IMR-90 (cell line): ENCODE measurements around the gene TRAF4. TPM values are rescaled to one million over a fixed set of nuclear protein-coding genes. Genes with fewer than 3 reads are reported as not detected.
A peak's percentile ranks its signal among the peaks of the same experiment; 100 is the strongest.

Source experiments
- ATAC-seq: fragments of 200-7000 bp; cut with Tn5 transposase; 2 replicates; pipeline ENCODE4 v1.9.1; 2020; ENCODE audit warnings: low read depth, mild to moderate bottlenecking, moderate library complexity
- BruUV-seq: library from RNA; stranded (reverse); fragments of 400-500 nt; replicated peaks from 2 replicates; lab custom pipeline; 2021; lab: Mats Ljungman, UMichigan
- CTCF ChIA-PET: fragments of 300-600 bp; formaldehyde crosslinking; extraction: SDS; loops from one replicate; lab custom pipeline; 2021; ENCODE audit warnings: antibody characterized with exemption; lab: Yijun Ruan, JAX
- POLR2A ChIA-PET: fragments of 300-600 bp; sonication (Branson Sonifier 250); formaldehyde crosslinking; loops from one replicate; lab custom pipeline; 2022; ENCODE audit warnings: antibody characterized with exemption; ENCODE audit not compliant: unreplicated experiment; lab: Charles Lee
- DNase-seq: peaks from one replicate; pipeline ENCODE4 v3.0.0; 2013
- H2AFZ ChIP-seq: replicated peaks from 2 replicates; pipeline ENCODE3; 2013; ENCODE audit warnings: low read length, mild to moderate bottlenecking; ENCODE audit not compliant: poor library complexity
- H2AK5ac ChIP-seq: 2 replicates; pipeline ENCODE4 v1.6.1; 2013; ENCODE audit warnings: low read depth, low read length, inconsistent platforms
- H2AK9ac ChIP-seq: replicated peaks from 2 replicates; pipeline ENCODE3; 2013; ENCODE audit warnings: mild to moderate bottlenecking, low read depth, low read length, moderate library complexity; ENCODE audit not compliant: poor library complexity
- H2BK120ac ChIP-seq: 2 replicates; pipeline ENCODE4 v1.6.1; 2013; ENCODE audit warnings: low read depth, low read length, inconsistent platforms
- H2BK15ac ChIP-seq: 3 replicates; pipeline ENCODE4 v1.6.1; 2013; ENCODE audit warnings: low read depth, low read length, inconsistent platforms
- H2BK20ac ChIP-seq: 2 replicates; pipeline ENCODE4 v1.6.1; 2013; ENCODE audit warnings: low read depth, mild to moderate bottlenecking, inconsistent platforms, low read length, moderate library complexity
- H2BK5ac ChIP-seq: 2 replicates; pipeline ENCODE4 v1.6.1; 2013; ENCODE audit warnings: mild to moderate bottlenecking, low read depth, low read length, inconsistent platforms; ENCODE audit not compliant: poor library complexity, severe bottlenecking
- H3K14ac ChIP-seq: replicated peaks from 2 replicates; pipeline ENCODE4 v1.6.1; 2013; ENCODE audit warnings: low read depth, low read length, inconsistent platforms
- H3K18ac ChIP-seq: 2 replicates; pipeline ENCODE4 v1.6.1; 2013; ENCODE audit warnings: low read depth, low read length, control low read depth
- H3K23ac ChIP-seq: 2 replicates; pipeline ENCODE4 v1.6.1; 2013; ENCODE audit warnings: low read depth, low read length, inconsistent platforms
- H3K27ac ChIP-seq: 2 replicates; pipeline ENCODE4 v1.5.1; 2013; ENCODE audit warnings: mild to moderate bottlenecking, control low read depth, low read length; ENCODE audit not compliant: insufficient read depth
- H3K27me3 ChIP-seq: 2 replicates; pipeline ENCODE4 v1.6.1; 2013; ENCODE audit warnings: low read length; ENCODE audit not compliant: control insufficient read depth, insufficient read depth
- H3K36me3 ChIP-seq: 2 replicates; pipeline ENCODE4 v1.6.1; 2013; ENCODE audit warnings: low read length, mixed read lengths; ENCODE audit not compliant: control insufficient read depth, insufficient read depth
- H3K4ac ChIP-seq: 2 replicates; pipeline ENCODE4 v1.6.1; 2013; ENCODE audit warnings: low read depth, low read length, inconsistent platforms
- H3K4me1 ChIP-seq: 2 replicates; pipeline ENCODE4 v1.6.1; 2013; ENCODE audit warnings: low read length, mixed read lengths; ENCODE audit not compliant: control insufficient read depth, insufficient read depth
- H3K4me2 ChIP-seq: 2 replicates; pipeline ENCODE4 v1.6.1; 2013; ENCODE audit warnings: low read depth, mild to moderate bottlenecking, control low read depth, low read length, moderate library complexity
- H3K4me3 ChIP-seq: 2 replicates; pipeline ENCODE4 v1.5.1; 2013; ENCODE audit warnings: low read depth, mild to moderate bottlenecking, control low read depth, low read length, moderate library complexity; ENCODE audit not compliant: insufficient read depth
- H3K56ac ChIP-seq: 2 replicates; pipeline ENCODE4 v1.6.1; 2013; ENCODE audit warnings: low read length, inconsistent platforms; ENCODE audit not compliant: insufficient read depth; ENCODE audit errors: extremely low read depth
- H3K79me1 ChIP-seq, 2 experiments: 2 replicates each; pipeline ENCODE4 v1.6.1; 2013; ENCODE audit warnings: low read length in 2 of 2, inconsistent platforms in 1 of 2, low read depth in 1 of 2
- H3K9ac ChIP-seq: 2 replicates; pipeline ENCODE4 v1.6.1; 2013; ENCODE audit warnings: low read depth, low read length, control low read depth
- H3K9me1 ChIP-seq: 2 replicates; pipeline ENCODE4 v1.6.1; 2013; ENCODE audit warnings: low read length, inconsistent platforms; ENCODE audit not compliant: insufficient read depth
- H3K9me3 ChIP-seq: 2 replicates; pipeline ENCODE4 v1.6.1; 2013; ENCODE audit warnings: low read length; ENCODE audit not compliant: control insufficient read depth, insufficient read depth
- H4K20me1 ChIP-seq: 2 replicates; pipeline ENCODE4 v1.6.1; 2013; ENCODE audit warnings: low read length, inconsistent platforms; ENCODE audit not compliant: insufficient read depth
- H4K5ac ChIP-seq: 2 replicates; pipeline ENCODE4 v1.6.1; 2013; ENCODE audit warnings: mild to moderate bottlenecking, low read depth, low read length, control low read depth
- H4K8ac ChIP-seq, 2 experiments: 2 replicates each; pipeline ENCODE4 v1.6.1; 2013; ENCODE audit warnings: low read depth in 2 of 2, low read length in 2 of 2, control low read depth in 1 of 2, inconsistent platforms in 1 of 2
- H4K91ac ChIP-seq: 2 replicates; pipeline ENCODE4 v1.6.1; 2013; ENCODE audit warnings: low read depth, low read length, inconsistent platforms; ENCODE audit not compliant: insufficient read depth
- BHLHE40 ChIP-seq: fragments of 150-350 bp; IDR thresholded peaks from 2 replicates; pipeline ENCODE4 v1.6.1; 2016; ENCODE audit warnings: mild to moderate bottlenecking, low read depth, low read length
- CEBPB ChIP-seq: IDR thresholded peaks from 2 replicates; pipeline ENCODE4 v1.6.1; 2012; ENCODE audit warnings: low read depth, low read length, improper control_type of control experiment
- CHD1 ChIP-seq: IDR thresholded peaks from 2 replicates; pipeline ENCODE4 v1.6.1; 2012; ENCODE audit warnings: low read depth, low read length, improper control_type of control experiment
- FOS ChIP-seq: fragments of 150-350 bp; IDR thresholded peaks from 2 replicates; pipeline ENCODE4 v1.6.1; 2016; ENCODE audit warnings: low read depth, low read length
- MAFK ChIP-seq: IDR thresholded peaks from 2 replicates; pipeline ENCODE4 v1.6.1; 2012; ENCODE audit warnings: low read depth, low read length, improper control_type of control experiment
- MAZ ChIP-seq: IDR thresholded peaks from 2 replicates; pipeline ENCODE4 v1.6.1; 2012; ENCODE audit warnings: low read depth, mild to moderate bottlenecking, low read length, improper control_type of control experiment, moderate library complexity, borderline replicate concordance
- MXI1 ChIP-seq: IDR thresholded peaks from 2 replicates; pipeline ENCODE4 v1.6.1; 2012; ENCODE audit warnings: low read depth, mild to moderate bottlenecking, low read length, moderate library complexity, borderline replicate concordance
- NFE2L2 ChIP-seq: fragments of 150-350 bp; IDR thresholded peaks from 2 replicates; pipeline ENCODE4 v1.6.1; 2016; ENCODE audit warnings: low read depth, mild to moderate bottlenecking, low read length
- POLR2A ChIP-seq: IDR thresholded peaks from 2 replicates; pipeline ENCODE4 v1.6.1; 2012; ENCODE audit warnings: mild to moderate bottlenecking, low read depth, low read length
- RAD21 ChIP-seq: IDR thresholded peaks from 2 replicates; pipeline ENCODE4 v1.6.1; 2012; ENCODE audit warnings: low read length, improper control_type of control experiment
- RCOR1 ChIP-seq: IDR thresholded peaks from 2 replicates; pipeline ENCODE4 v1.6.1; 2012; ENCODE audit warnings: mild to moderate bottlenecking, low read length, improper control_type of control experiment; ENCODE audit not compliant: insufficient replicate concordance
- RFX5 ChIP-seq: IDR thresholded peaks from 2 replicates; pipeline ENCODE4 v1.8.0; 2012; ENCODE audit warnings: low read depth, mild to moderate bottlenecking, low read length, moderate library complexity
- WGBS, 2 experiments: methylation state at CpG; one replicate each; pipeline versions ENCODE4 v1.1.5 to v1.1.7; 2013; ENCODE audit warnings: missing lambda C conversion rate in 2 of 2; ENCODE audit not compliant: insufficient read length in 1 of 2; ENCODE audit errors: extremely low coverage in 2 of 2; 5-methylcytosine and 5-hydroxymethylcytosine counted together
- dilution Hi-C: fragments of 300-500 bp; cut with HindIII; formaldehyde crosslinking; loops from one replicate; pipeline ENCODE4 v1.14.3; 2018; ENCODE audit warnings: low sequenced_read_pairs; ENCODE audit not compliant: unreplicated experiment
- in situ Hi-C: fragments of 300-500 bp; cut with MboI; formaldehyde crosslinking; loops from 3 replicates; pipeline ENCODE4 v1.14.3; 2019; ENCODE audit warnings: low sequenced_read_pairs, inconsistent platforms, mixed read lengths
- intact Hi-C: fragments of 100-400 bp; cut with micrococcal nuclease; formaldehyde crosslinking; loops from 2 replicates; pipeline ENCODE4 v1.10.0; 2022
- polyA plus RNA-seq, 3 experiments: library from polyadenylated mRNA; depleted of rRNA; stranded (reverse); fragments of >200 nt; gene quantifications; 2 replicates each; pipeline ENCODE4 v1.2.3, GENCODE V29; 2012; ENCODE audit warnings: low replicate concordance in 1 of 3
- total RNA-seq: library from RNA; depleted of rRNA; stranded (reverse); fragments of >200 nt; gene quantifications from 2 replicates; pipeline ENCODE4 v1.2.3, GENCODE V29; 2012
- TF ChIP-seq, protein P1 (sequence below): fragments of 150-350 bp; IDR thresholded peaks from 2 replicates; pipeline ENCODE4 v1.6.1; 2017; ENCODE audit warnings: mild to moderate bottlenecking, antibody characterized with exemption, low read length, low read depth
- TF ChIP-seq, protein P2 (sequence below): conservative IDR thresholded peaks from 2 replicates; pipeline ENCODE4 v1.5.1; 2012; ENCODE audit warnings: mild to moderate bottlenecking, low read depth, low read length, improper control_type of control experiment

The TRAF4 gene
- total and polyA plus RNA-seq, 2 of the 4 experiments (the other 2 are of a cell fraction): 36.9 to 63.2 TPM

DNA sequence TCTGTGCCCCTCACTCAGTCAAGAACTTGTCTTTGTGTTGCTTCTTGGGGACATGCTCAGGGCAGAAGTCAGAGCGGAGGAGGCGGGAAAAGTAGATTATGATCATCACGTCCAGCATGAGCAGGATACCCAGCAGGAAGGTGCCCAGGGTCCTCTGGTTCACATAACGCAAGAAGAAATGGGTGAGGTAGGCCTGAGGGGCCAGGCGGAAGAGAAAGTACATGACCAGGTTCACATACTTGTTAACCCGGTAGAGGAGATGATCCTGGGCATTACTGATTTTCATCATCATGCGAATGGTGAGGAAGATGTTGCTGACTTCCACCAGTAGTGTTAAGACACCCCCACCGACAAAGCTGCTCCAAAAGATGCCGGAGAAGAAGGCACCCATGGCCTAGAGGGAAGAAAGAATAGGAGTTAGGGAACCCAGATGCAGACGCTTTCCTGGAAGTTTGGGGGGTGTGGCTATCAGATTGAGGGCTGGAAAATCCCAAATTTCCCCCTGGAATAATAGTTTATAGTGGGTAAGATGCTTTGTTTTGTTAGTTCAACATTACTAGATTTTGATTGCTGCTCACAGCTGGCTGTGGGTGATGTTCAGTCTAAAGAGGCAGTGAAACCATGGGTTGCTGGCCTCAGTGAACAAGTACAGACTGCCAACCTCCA lies 19.2 kb upstream of the TRAF4 start (continued):
- no peak for TF ChIP-seq MAZ

DNA sequence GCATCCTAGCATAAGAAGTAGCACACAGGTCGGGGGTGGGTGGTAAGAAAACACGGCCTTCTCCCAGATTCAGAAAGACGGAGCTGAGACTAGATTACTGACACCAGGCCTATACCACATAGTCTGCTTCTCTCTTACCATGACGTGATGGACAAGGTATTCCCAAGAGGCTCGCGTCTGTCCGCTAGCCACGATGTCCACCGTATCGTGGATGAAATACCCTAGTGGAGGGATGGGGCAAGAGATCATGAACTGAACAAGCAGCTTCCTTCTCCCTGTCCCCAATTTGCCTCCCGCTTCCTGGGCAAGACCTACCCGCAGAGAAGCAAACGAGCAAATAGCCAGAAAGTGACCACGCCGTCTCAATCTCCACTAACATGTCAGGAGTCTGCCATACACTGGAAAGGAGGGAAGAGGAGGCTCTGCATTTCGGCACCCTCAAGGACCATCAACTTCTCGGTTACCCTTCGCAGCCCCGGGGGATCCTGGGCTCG lies 18.6 kb upstream of the TRAF4 start:
- no CpG with 5 or more reads among the region's 20 CpGs for WGBS, 2 experiments
- Histone ChIP-seq H3K9me1 (no peaks in the 10 kb centered on the region), H3K56ac (peak overlapping the region; percentile 23), H3K18ac (no peak overlapping the region; the same call in 1 of the 2 replicates), H4K8ac (peak overlapping the region; percentile 10 to 59; a peak in 2 of 4 replicates), H2AK9ac (peak overlapping the region; percentile 96), H3K14ac (peak overlapping the region; percentile 80), H3K36me3 (peaks cover 36% of the 10 kb centered on the region), H3K23ac (peak overlapping the region; percentile 70), H3K27me3 (no peaks in the 10 kb centered on the region), H2BK15ac (no peak overlapping the region), H4K5ac (peak overlapping the region; percentile 3; the same call in 1 of the 2 replicates), H3K9ac (peak overlapping the region; percentile 68), H2AK5ac (peak overlapping the region; percentile 46), H3K79me1 (peaks cover 10 to 50% of the 10 kb centered on the region in 2 experiments; a peak in 3 of 4 replicates), H3K4me2 (peak overlapping the region; percentile 98), H2AFZ (peak overlapping the region; percentile 91), H3K4me3 (peak overlapping the region; percentile 72), H3K4me1 (peaks cover 12% of the 10 kb centered on the region), H2BK20ac (no peak overlapping the region), H4K91ac (peak overlapping the region; percentile 64), H3K27ac (peak overlapping the region; percentile 74), H3K9me3 (no peaks in the 10 kb centered on the region), H2BK120ac (no peak overlapping the region), H2BK5ac (peak overlapping the region; percentile 27), H4K20me1 (peaks cover 42% of the 10 kb centered on the region), H3K4ac (peak overlapping the region; percentile 88)
- ChIA-PET CTCF (interaction anchor here (0.7 kb wide), 1 partner anchor 313 kb away, joined by 3 read pairs; no protein-coding TSS in a partner anchor), POLR2A (interaction anchor here (1.3 kb wide), 1 partner anchor 14 kb away, joined by 3 read pairs; no protein-coding TSS in a partner anchor)
- dilution Hi-C loops (no loop called here), intact Hi-C loops (no loop called here), in situ Hi-C loops (no loop called here)
- no peak for TF ChIP-seq MAFK
- TF ChIP-seq BHLHE40: no peak
- TF ChIP-seq, protein P1, sequence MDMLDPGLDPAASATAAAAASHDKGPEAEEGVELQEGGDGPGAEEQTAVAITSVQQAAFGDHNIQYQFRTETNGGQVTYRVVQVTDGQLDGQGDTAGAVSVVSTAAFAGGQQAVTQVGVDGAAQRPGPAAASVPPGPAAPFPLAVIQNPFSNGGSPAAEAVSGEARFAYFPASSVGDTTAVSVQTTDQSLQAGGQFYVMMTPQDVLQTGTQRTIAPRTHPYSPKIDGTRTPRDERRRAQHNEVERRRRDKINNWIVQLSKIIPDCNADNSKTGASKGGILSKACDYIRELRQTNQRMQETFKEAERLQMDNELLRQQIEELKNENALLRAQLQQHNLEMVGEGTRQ: no peak
- no peak for TF ChIP-seq CEBPB
- no peak for TF ChIP-seq CHD1
- TF ChIP-seq NFE2L2: no peak
- TF ChIP-seq RCOR1: no peak
- TF ChIP-seq MXI1: no peak
- TF ChIP-seq RFX5: no peak
- no peak for TF ChIP-seq MAZ
- no peak for TF ChIP-seq FOS
- TF ChIP-seq, protein P2, sequence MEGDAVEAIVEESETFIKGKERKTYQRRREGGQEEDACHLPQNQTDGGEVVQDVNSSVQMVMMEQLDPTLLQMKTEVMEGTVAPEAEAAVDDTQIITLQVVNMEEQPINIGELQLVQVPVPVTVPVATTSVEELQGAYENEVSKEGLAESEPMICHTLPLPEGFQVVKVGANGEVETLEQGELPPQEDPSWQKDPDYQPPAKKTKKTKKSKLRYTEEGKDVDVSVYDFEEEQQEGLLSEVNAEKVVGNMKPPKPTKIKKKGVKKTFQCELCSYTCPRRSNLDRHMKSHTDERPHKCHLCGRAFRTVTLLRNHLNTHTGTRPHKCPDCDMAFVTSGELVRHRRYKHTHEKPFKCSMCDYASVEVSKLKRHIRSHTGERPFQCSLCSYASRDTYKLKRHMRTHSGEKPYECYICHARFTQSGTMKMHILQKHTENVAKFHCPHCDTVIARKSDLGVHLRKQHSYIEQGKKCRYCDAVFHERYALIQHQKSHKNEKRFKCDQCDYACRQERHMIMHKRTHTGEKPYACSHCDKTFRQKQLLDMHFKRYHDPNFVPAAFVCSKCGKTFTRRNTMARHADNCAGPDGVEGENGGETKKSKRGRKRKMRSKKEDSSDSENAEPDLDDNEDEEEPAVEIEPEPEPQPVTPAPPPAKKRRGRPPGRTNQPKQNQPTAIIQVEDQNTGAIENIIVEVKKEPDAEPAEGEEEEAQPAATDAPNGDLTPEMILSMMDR: no peak
- no peak for TF ChIP-seq RAD21
- no peak for TF ChIP-seq POLR2A
- no TSS peak for BruUV-seq
- ATAC-seq: no peak
- DNase-seq: peak; percentile 65
